GM12873 (cell line): ENCODE results near the gene COL26A1.

Source experiments
- CTCF ChIP-seq: IDR thresholded peaks from 2 replicates; pipeline ENCODE4 v1.5.1; 2012; ENCODE audit warnings: low read depth, mild to moderate bottlenecking, moderate library complexity, low read length, control low read depth; ENCODE audit not compliant: insufficient read depth; ENCODE audit errors: missing control alignments

COL26A1 gene

GRCh38 chr7:101517304-101517703 lies 154.6 kb downstream of the COL26A1 start:
- TF ChIP-seq CTCF: no peak

GRCh38 chr7:101518336-101518735 lies 155.7 kb downstream of the COL26A1 start:
- TF ChIP-seq CTCF: no peak

GRCh38 chr7:101519324-101520023 lies 156.8 kb downstream of the COL26A1 start:
- TF ChIP-seq CTCF: no peak

- TF ChIP-seq CTCF: no peak
Observed at GRCh38 chr7:101521430-101521925, 158.8 kb downstream of the COL26A1 start.

- TF ChIP-seq CTCF: no peak
Observed at GRCh38 chr7:101522021-101522420, 159.3 kb downstream of the COL26A1 start.

- no peak for TF ChIP-seq CTCF
Observed at GRCh38 chr7:101527844-101528667, 165.4 kb downstream of the COL26A1 start.

- TF ChIP-seq CTCF: no peak
Observed at GRCh38 chr7:101529560-101529959, 166.9 kb downstream of the COL26A1 start.
